ENCODE results near the gene ZNF22.
"Not testable (repeated sequence)": the region's sequence is repeated elsewhere in the genome, so short reads cannot be mapped to it uniquely, and the experiment has no call there.

Gene ZNF22

GRCh38 chr10:45004661-45005060, 3.9 kb downstream of the ZNF22 start:
- no peak overlapping the region for H3K27ac ChIP-seq (ENCODE audit: low read depth, low read length)
- no peak overlapping the region for H3K9ac ChIP-seq (ENCODE audit: low read depth, low read length)
- peaks cover 11% of the 10 kb centered on the region for H3K4me1 ChIP-seq (ENCODE audit: control insufficient read depth, insufficient read depth, low read length)
- H3K4me3 ChIP-seq (ENCODE audit: low read depth, low read length) = no peak overlapping the region
- H3K36me3 ChIP-seq (ENCODE audit: control insufficient read depth, insufficient read depth, low read length) = peaks cover 24% of the 10 kb centered on the region
- peaks cover 5% of the 10 kb centered on the region; the same call in 1 of the 2 replicates for H3K27me3 ChIP-seq (ENCODE audit: control insufficient read depth, insufficient read depth, low read length)
- H3K9me3 ChIP-seq (ENCODE audit: control insufficient read depth, insufficient read depth, low read length) = no peaks in the 10 kb centered on the region

- Histone ChIP-seq H3K4me1 (ENCODE audit: control insufficient read depth, insufficient read depth, low read length) (peaks cover 10% of the 10 kb centered on the region), H3K27ac (ENCODE audit: low read depth, low read length) (no peak overlapping the region), H3K9me3 (ENCODE audit: control insufficient read depth, insufficient read depth, low read length) (no peaks in the 10 kb centered on the region), H3K4me3 (ENCODE audit: low read depth, low read length) (no peak overlapping the region), H3K9ac (ENCODE audit: low read depth, low read length) (no peak overlapping the region), H3K27me3 (ENCODE audit: control insufficient read depth, insufficient read depth, low read length) (peaks cover 2% of the 10 kb centered on the region; the same call in 1 of the 2 replicates), H3K36me3 (ENCODE audit: control insufficient read depth, insufficient read depth, low read length) (peaks cover 24% of the 10 kb centered on the region)
Measured at GRCh38 chr10:45005284-45005683, 4.6 kb downstream of the ZNF22 start.

- Histone ChIP-seq H3K27ac (ENCODE audit: low read depth, low read length) (no peak overlapping the region), H3K36me3 (ENCODE audit: control insufficient read depth, insufficient read depth, low read length) (peaks cover 24% of the 10 kb centered on the region), H3K9me3 (ENCODE audit: control insufficient read depth, insufficient read depth, low read length) (no peaks in the 10 kb centered on the region), H3K9ac (ENCODE audit: low read depth, low read length) (no peak overlapping the region), H3K4me1 (ENCODE audit: control insufficient read depth, insufficient read depth, low read length) (peaks cover 6% of the 10 kb centered on the region; the same call in 1 of the 2 replicates), H3K4me3 (ENCODE audit: low read depth, low read length) (no peak overlapping the region), H3K27me3 (ENCODE audit: control insufficient read depth, insufficient read depth, low read length) (no peaks in the 10 kb centered on the region)
Measured at GRCh38 chr10:45006276-45007030, 5.7 kb downstream of the ZNF22 start.

GRCh38 chr10:45008524-45009161, 7.9 kb downstream of the ZNF22 start:
- Histone ChIP-seq H3K4me3 (ENCODE audit: low read depth, low read length) (no peak overlapping the region), H3K9me3 (ENCODE audit: control insufficient read depth, insufficient read depth, low read length) (no peaks in the 10 kb centered on the region), H3K9ac (ENCODE audit: low read depth, low read length) (no peak overlapping the region), H3K4me1 (ENCODE audit: control insufficient read depth, insufficient read depth, low read length) (peaks cover 4% of the 10 kb centered on the region; the same call in 1 of the 2 replicates), H3K27ac (ENCODE audit: low read depth, low read length) (no peak overlapping the region), H3K36me3 (ENCODE audit: control insufficient read depth, insufficient read depth, low read length) (peaks cover 18% of the 10 kb centered on the region), H3K27me3 (ENCODE audit: control insufficient read depth, insufficient read depth, low read length) (no peaks in the 10 kb centered on the region)

- not testable (repeated sequence) for H3K27ac ChIP-seq (ENCODE audit: low read depth, low read length); H3K9ac ChIP-seq (ENCODE audit: low read depth, low read length); H3K4me1 ChIP-seq (ENCODE audit: control insufficient read depth, insufficient read depth, low read length)
Measured at GRCh38 chr10:45014557-45014956, 13.8 kb downstream of the ZNF22 start.

GRCh38 chr10:45015590-45015989, 14.9 kb downstream of the ZNF22 start:
- Histone ChIP-seq H3K9ac (ENCODE audit: low read depth, low read length) (no peak overlapping the region), H3K27ac (ENCODE audit: low read depth, low read length) (no peak overlapping the region), H3K27me3 (ENCODE audit: control insufficient read depth, insufficient read depth, low read length) (no peaks in the 10 kb centered on the region), H3K4me3 (ENCODE audit: low read depth, low read length) (no peak overlapping the region), H3K36me3 (ENCODE audit: control insufficient read depth, insufficient read depth, low read length) (no peaks in the 10 kb centered on the region), H3K9me3 (ENCODE audit: control insufficient read depth, insufficient read depth, low read length) (peaks cover 11% of the 10 kb centered on the region; the same call in 1 of the 2 replicates), H3K4me1 (ENCODE audit: control insufficient read depth, insufficient read depth, low read length) (no peaks in the 10 kb centered on the region)

More at GRCh38 chr10:45014557-45014956, 13.8 kb downstream of the ZNF22 start:
- not testable (repeated sequence) for H3K4me3 ChIP-seq (ENCODE audit: low read depth, low read length); H3K36me3 ChIP-seq (ENCODE audit: control insufficient read depth, insufficient read depth, low read length); H3K27me3 ChIP-seq (ENCODE audit: control insufficient read depth, insufficient read depth, low read length)
- H3K9me3 ChIP-seq (ENCODE audit: control insufficient read depth, insufficient read depth, low read length) = peaks cover 11% of the 10 kb centered on the region; the same call in 1 of the 2 replicates

- no peaks in the 10 kb centered on the region for H3K27me3 ChIP-seq (ENCODE audit: control insufficient read depth, insufficient read depth, low read length)
- no peak overlapping the region for H3K4me3 ChIP-seq (ENCODE audit: low read depth, low read length)
- no peak overlapping the region for H3K27ac ChIP-seq (ENCODE audit: low read depth, low read length)
- H3K9ac ChIP-seq (ENCODE audit: low read depth, low read length) = no peak overlapping the region
- H3K4me1 ChIP-seq (ENCODE audit: control insufficient read depth, insufficient read depth, low read length) = no peaks in the 10 kb centered on the region
- no peaks in the 10 kb centered on the region for H3K9me3 ChIP-seq (ENCODE audit: control insufficient read depth, insufficient read depth, low read length)
- no peaks in the 10 kb centered on the region for H3K36me3 ChIP-seq (ENCODE audit: control insufficient read depth, insufficient read depth, low read length)
Measured at GRCh38 chr10:45023426-45023825, 22.7 kb downstream of the ZNF22 start.

- H3K27me3 ChIP-seq (ENCODE audit: control insufficient read depth, insufficient read depth, low read length) = no peaks in the 10 kb centered on the region
- H3K27ac ChIP-seq (ENCODE audit: low read depth, low read length) = no peak overlapping the region
- H3K36me3 ChIP-seq (ENCODE audit: control insufficient read depth, insufficient read depth, low read length) = no peaks in the 10 kb centered on the region
- H3K4me3 ChIP-seq (ENCODE audit: low read depth, low read length) = no peak overlapping the region
- no peak overlapping the region for H3K9ac ChIP-seq (ENCODE audit: low read depth, low read length)
- H3K4me1 ChIP-seq (ENCODE audit: control insufficient read depth, insufficient read depth, low read length) = no peaks in the 10 kb centered on the region
- H3K9me3 ChIP-seq (ENCODE audit: control insufficient read depth, insufficient read depth, low read length) = no peaks in the 10 kb centered on the region; the same call in 1 of the 2 replicates
Measured at GRCh38 chr10:45034301-45034700, 33.6 kb downstream of the ZNF22 start.

- H3K36me3 ChIP-seq (ENCODE audit: control insufficient read depth, insufficient read depth, low read length) = no peaks in the 10 kb centered on the region
- H3K9ac ChIP-seq (ENCODE audit: low read depth, low read length) = no peak overlapping the region
- H3K27ac ChIP-seq (ENCODE audit: low read depth, low read length) = no peak overlapping the region
- no peak overlapping the region for H3K4me3 ChIP-seq (ENCODE audit: low read depth, low read length)
- H3K9me3 ChIP-seq (ENCODE audit: control insufficient read depth, insufficient read depth, low read length) = no peaks in the 10 kb centered on the region; the same call in 1 of the 2 replicates
- H3K27me3 ChIP-seq (ENCODE audit: control insufficient read depth, insufficient read depth, low read length) = no peaks in the 10 kb centered on the region
- H3K4me1 ChIP-seq (ENCODE audit: control insufficient read depth, insufficient read depth, low read length) = no peaks in the 10 kb centered on the region
Measured at GRCh38 chr10:45035673-45036072, 35.0 kb downstream of the ZNF22 start.

GRCh38 chr10:45040921-45041542, 40.3 kb downstream of the ZNF22 start:
- no peaks in the 10 kb centered on the region for H3K9me3 ChIP-seq (ENCODE audit: control insufficient read depth, insufficient read depth, low read length)
- no peaks in the 10 kb centered on the region for H3K27me3 ChIP-seq (ENCODE audit: control insufficient read depth, insufficient read depth, low read length)
- no peaks in the 10 kb centered on the region for H3K36me3 ChIP-seq (ENCODE audit: control insufficient read depth, insufficient read depth, low read length)

GRCh38 chr10:45044290-45044689, 43.6 kb downstream of the ZNF22 start:
- Histone ChIP-seq H3K4me1 (ENCODE audit: control insufficient read depth, insufficient read depth, low read length) (peaks cover 19% of the 10 kb centered on the region), H3K27ac (ENCODE audit: low read depth, low read length) (no peak overlapping the region), H3K9ac (ENCODE audit: low read depth, low read length) (no peak overlapping the region), H3K27me3 (ENCODE audit: control insufficient read depth, insufficient read depth, low read length) (no peaks in the 10 kb centered on the region), H3K9me3 (ENCODE audit: control insufficient read depth, insufficient read depth, low read length) (no peaks in the 10 kb centered on the region), H3K36me3 (ENCODE audit: control insufficient read depth, insufficient read depth, low read length) (no peaks in the 10 kb centered on the region), H3K4me3 (ENCODE audit: low read depth, low read length) (peak overlapping the region; percentile 28)

More at GRCh38 chr10:45040921-45041542, 40.3 kb downstream of the ZNF22 start:
- Histone ChIP-seq H3K9ac (ENCODE audit: low read depth, low read length) (no peak overlapping the region), H3K27ac (ENCODE audit: low read depth, low read length) (no peak overlapping the region), H3K4me1 (ENCODE audit: control insufficient read depth, insufficient read depth, low read length) (peaks cover 19% of the 10 kb centered on the region), H3K4me3 (ENCODE audit: low read depth, low read length) (no peak overlapping the region)
